GM19397 (cell line): Measurements from ENCODE around the gene RANGAP1.

Experiments used
- ATAC-seq: cut with Tn5 transposase; IDR thresholded peaks from one replicate; pipeline ENCODE4 v1.9.1; 2021; ENCODE audit warnings: mild to moderate bottlenecking, moderate library complexity; ENCODE audit not compliant: unreplicated experiment

Gene RANGAP1

GRCh38 chr22:41204066-41204465 is 81.9 kb downstream of the RANGAP1 start:
- ATAC-seq, result no peak

- no peak for ATAC-seq
Measured at GRCh38 chr22:41203118-41203517, 82.9 kb downstream of the RANGAP1 start.

GRCh38 chr22:41201141-41201540 is 84.8 kb downstream of the RANGAP1 start:
- ATAC-seq, result no peak

GRCh38 chr22:41198027-41198580 is 87.9 kb downstream of the RANGAP1 start:
- ATAC-seq, result no peak

GRCh38 chr22:41197038-41197972 is 88.7 kb downstream of the RANGAP1 start:
- peak; percentile 83 for ATAC-seq
